NAMALWA (cell line): Measurements from ENCODE around the gene SHISAL2A.

Experiments used
- DNase-seq: peaks from one replicate; pipeline ENCODE4 v3.0.0-alpha.2; 2015; ENCODE audit warnings: low spot score

SHISAL2A gene

DNA sequence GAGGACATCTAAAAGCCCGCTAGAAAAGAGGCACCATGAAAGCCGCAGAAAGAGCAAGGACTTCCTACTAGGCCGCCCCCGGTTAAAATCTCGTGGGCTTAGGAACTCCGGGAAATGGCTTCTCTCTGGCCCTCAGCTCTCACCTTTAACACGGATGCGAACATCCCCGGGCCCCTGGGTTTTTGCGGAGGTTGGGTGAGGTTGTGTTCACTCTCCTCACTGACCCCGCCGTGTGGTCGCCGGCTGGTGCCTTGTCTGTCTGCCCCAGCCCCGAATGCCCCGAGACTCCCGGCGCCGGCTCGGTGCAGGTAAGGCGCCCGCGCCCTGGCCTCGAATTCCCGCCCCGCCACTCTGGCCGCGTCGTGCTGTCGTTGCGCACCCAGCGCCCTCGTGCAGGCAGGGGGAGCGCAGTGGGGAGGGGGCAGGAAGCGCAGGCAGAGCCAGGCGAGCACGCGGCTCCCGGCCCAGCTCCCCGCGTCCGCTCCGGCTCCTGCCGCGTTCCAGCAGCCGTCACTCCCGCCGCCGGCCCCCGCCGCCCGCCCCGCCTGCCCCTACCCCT is at the start of gene SHISAL2A:
TSS of gene SHISAL2A (plus strand) at position 437 of the 559 bp plus-strand sequence. CDS start 326 bp downstream, outside the sequence.
- no peak for DNase-seq

DNA sequence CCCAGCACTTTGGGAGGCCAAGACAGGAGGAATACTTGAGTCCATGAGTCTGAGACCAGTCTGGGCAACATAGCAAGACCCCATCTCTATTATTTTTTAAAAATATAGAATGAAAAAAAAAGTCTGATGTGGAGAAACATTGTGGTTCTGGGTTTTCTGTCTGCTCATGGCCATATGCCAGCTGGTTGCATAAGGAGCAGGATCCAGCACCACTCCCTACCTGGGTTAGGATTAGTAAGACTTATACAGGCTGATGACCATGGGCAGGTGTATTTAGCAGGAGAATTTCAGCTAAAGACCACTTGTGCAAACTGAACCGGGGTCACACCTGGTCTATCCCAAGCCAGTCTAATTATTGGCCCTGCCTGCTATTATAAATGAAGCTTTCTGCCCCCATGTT is 47.5 kb upstream of the SHISAL2A start:
- no peak for DNase-seq

DNA sequence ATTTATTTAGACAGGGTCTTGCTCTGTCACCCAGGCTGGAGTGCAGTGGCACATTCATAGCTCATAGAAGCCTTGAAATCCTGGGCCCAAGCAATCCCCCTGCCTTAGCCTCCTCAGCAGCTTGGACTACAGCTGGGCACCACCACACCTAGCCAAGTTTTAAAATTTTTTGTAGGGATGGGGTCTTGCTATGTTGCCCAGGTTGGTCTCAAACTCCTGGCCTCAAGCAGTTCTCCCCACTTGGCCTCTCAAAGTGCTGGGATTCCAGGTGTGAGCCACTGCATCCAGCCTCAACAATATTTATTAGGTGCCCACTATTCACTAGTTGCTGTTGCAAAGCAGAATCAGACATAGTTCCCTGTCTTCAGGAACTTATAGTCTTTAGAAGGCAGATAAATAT is 44.9 kb upstream of the SHISAL2A start:
- no peak for DNase-seq

DNA sequence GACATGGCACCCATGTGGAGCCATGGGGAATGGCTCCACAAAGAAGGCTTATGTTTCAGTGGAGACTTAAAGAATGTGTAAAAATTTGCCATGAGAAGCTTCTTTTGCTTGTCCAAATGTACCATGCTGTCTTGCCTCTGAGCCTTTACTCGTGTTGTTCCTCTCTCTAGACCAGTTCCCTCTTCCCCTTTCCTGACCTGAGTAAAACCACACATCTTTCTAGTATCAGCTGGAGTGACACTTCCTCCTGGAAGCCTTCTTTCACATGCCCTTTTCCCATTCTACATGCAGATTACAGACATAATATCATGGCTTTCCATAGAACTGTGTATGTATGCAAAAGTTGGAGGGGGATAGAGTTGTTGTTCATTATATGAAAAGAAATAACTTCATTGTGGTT is 44.4 kb upstream of the SHISAL2A start:
- no peak for DNase-seq

DNA sequence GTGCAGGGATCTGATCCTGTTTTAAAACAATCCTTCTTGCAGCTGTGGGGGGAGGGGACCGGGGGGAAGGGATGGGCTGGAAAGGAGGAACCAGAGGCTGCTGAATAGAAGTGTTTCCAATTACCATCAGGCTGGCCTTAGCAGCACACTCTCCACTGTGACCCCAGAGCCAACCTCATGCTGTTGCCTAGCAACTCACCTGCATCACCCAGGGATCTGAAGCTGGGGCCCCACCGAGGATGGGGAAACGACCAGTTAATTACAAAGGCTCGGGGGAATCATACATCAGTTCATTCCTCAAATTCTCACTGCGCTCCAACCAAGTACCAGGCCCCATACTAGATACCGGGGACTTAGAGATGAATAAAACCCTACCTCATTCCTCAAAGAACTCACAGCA is 42.7 kb upstream of the SHISAL2A start:
- no peak for DNase-seq

DNA sequence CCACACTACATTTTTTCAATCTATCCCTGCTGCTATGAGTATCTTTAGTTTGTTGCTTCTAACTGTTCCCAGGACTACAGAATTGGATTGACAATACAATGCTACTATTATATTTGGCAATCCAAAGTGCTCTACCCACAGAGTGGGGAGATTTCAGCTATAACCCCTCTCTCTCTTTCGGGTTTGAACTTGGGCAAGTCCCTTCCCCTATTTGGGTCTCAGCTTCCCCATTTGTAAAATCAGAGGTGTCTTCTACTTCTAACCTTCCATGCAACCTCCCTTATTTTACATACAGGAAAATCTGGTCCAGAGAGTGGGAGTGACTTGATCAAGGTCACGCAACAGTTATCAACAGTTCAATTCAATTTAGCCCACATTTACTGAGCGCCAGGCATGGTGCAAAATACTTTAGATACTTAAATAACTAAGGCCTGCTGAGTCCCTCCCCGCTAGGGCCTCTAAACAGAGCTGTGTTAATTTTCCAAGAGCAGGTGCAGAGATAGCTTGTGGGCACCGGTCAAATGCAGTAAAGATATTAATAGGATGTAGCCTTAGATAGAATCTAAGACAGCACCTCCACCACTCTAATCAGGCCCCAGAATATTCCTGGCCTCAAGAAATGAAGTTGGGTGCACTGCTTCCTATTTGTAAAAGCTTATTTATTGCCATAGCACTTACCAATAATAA is 40.2 kb upstream of the SHISAL2A start:
- DNase-seq, result peak; percentile 44

DNA sequence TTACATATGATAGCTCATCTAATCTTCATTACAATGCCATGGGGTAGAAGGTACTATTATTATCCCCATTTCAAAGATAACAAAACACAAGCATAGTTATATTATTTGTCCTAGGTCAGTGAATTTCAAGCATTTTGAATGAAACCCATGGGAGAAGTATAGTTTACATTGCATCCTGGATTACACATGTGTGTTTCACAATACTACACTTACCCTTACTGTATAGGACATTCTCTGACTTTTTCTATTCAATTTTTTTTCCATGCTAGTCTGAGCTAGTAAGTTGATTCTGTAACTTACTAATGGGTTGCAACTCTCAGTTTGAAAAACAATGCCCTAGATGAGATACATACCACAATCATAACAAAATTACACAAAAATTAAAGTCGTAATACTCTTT is 39.5 kb upstream of the SHISAL2A start:
- no peak for DNase-seq

DNA sequence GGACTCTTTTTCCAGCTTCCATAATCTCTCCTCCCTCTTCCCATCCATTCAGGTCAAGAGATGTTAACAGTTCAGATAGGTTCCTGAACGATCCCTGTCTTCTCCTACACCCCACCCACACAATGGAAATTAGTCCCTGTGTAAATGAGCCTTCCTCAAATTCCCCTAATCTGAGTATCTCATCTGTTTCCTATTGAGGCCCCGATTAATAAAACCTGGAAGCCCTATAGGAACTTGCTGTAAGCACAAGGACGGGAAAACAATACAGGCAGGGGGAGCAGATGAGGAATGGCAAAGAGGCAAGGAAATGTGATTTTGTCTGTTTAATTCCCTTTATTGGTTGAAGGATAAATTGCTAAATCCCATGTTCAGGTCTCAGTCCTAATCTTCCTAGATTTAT is 37.9 kb upstream of the SHISAL2A start:
- no peak for DNase-seq

DNA sequence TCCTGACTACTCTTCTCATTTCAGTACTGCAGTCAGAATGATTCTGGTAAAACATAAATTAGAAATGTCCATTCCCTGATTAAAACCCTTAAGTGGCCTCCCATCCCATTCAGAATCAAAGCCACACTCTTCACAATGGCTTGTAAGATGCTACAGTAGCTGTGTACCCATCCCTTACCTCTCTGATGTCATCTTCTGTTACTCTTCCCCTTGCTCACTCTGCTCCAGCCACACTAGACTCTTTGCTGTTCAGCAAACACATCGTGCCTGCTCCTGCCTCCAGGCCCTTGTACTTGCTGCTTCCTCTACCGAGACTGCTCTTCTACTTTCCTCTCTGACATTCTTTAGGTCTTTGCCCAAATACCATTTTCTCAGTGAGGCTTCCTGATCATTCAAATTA is 35.1 kb upstream of the SHISAL2A start:
- no peak for DNase-seq

DNA sequence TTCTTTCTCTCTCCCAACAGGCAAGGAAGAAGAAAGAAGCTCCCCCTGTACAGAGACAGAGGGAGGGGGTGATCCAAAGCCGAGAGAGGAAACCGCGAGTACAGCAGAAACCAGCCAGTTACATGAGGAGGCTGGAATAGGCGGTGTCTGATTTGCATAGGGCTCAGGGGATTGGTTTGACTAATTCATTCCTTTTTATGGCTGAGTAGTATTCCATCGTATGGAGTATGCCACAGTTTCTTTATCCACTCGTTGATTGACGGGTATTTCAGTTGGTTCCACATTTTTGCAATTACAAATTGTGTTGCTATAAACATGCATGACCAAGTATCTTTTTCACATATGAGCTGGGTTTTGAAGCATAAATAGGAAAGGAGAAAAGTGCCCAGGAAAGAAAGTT is 34.2 kb upstream of the SHISAL2A start:
- DNase-seq, result no peak

DNA sequence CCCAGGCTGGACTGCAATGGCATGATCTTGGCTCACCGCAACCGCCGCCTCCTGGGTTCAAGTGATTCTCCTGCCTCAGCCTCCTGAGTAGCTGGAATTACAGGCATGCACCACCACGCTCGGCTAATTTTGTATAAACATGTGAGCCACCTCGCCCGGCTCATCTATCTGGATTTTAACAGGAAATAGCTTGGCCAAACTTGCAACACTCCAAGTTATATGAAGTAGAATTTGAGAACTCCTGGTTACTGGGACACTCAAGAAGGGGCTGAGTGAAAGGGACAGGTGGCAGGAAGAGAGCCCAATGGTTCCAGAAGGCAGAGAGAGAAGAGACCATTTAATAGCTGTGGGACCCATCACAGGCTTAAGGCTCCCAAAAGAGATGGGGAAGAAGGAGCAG is 33.7 kb upstream of the SHISAL2A start:
- DNase-seq, result no peak

DNA sequence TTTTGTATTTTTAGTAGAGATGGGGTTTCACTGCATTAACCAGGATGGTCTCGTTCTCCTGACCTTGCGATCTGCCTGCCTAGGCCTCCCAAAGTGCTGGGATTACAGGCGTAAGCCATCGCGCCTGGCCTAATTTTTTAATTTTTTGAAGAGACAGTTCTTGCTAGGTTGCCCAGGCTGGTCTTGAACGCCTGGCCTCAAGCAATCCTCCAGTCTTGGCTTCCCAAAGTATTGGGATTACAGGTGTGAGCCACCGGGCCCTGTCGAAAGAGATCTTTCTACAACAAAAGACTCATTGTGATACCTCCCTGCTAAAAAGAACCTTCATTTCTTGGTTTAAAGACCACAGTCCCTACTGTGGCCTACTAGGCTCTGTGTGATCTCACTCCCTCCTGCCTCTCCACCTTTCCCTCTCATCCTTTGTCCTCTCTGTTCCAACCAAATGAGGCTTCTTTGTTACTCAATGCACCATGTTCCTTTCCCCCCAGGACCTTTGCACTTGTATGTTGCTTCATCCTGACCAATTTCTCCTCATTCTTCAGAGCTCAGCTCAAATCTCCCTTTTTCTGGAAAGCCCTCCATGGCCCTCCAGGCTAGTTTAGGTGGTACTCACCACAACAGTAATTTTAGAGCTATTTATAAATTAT is 32.3 kb upstream of the SHISAL2A start:
- no peak for DNase-seq

DNA sequence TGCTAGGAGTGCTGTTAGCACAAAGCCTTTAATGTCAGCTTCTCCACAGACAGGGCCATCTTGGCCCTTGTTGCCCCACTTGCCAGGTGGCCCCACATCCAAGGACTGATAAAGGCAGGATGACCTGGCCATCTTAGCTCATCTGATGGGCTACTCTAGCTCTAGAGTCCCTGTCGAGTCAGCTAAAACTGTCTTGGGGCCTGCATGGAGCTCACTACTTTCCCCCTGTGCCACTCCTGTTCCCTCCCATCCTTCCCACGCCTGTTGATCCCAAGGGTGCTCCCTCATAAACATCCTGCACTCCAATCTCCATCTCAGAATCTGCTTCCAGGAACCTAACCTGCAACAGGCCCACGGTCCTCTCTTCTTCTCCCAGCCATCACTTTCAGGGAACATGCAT is 31.4 kb upstream of the SHISAL2A start:
- DNase-seq, result no peak

DNA sequence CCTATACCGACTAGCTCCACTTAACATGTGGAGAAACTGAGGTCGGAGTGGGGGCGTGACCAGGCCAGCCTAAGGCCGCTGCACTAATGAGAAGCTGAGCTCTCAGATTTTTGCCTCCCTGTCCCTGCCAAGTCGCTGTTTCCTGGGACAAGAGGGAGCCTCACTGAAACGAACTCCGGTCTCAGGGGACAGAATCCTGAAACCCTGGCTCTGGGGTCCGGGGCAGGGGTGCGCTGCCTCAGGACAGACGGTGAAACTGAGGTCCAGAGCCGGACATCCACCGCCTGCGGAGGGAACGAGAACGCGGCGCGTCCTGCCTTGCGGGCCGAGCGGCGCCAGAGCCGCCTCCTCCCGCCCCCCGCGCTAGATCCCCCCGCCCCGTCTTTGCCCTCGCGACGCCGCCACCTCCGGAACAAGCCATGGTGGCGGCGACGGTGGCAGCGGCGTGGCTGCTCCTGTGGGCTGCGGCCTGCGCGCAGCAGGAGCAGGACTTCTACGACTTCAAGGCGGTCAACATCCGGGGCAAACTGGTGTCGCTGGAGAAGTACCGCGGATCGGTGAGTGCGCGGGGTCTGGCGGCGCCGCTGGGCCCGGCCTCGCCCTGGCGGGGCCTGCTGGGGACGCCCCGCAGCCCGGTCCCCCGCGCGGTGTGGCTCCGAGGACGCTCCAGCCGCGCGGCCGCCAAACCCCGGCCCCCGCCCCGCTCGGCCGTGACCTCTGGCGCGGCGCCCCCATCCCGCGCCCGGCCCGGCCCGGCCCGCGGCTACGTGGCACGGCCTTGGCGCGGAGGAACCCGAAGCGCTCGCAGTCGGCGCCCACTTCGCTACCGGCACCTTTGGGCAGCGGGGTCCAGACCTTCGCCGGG is 30.7 kb upstream of the SHISAL2A start, which contains the start of gene GPX7:
TSS of gene GPX7 (plus strand) at position 381 of the 865 bp plus-strand sequence. CDS start at position 420, 39 bp downstream.
- DNase-seq, result no peak

DNA sequence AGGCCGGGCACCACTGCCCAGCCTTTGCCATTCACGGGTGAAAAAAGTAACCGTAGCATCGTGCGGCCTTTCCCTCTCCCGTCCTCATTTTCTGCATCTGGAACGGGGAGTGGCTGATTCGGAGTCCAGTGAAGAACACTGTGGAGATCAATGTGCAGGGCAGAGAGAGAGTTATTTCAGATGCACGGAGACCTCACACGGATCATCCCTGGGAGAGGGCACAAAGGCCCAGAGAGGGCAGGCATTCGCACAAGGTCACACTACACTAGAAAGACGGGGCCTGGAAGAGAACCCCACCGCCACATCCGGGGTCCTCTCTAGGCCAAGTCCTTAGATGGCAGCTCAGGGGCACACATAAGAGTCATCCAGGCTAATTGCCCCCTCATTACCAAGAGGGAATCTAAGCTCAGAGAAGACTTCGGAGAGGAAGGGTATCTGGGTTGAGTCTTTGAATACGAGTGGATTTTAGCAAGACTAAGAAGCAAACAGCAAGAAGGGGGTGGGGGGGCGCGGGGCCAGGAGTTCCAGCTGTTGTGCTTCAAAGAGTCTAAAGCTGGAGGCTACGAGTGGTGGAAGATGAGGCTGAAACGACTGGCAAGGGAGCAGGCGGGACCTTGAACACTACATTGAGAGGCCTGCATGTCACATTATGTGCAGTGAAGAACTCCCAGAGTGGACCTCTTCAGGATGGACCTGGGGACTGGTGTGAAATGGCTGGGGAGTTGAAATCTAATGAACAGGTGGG is 29.9 kb upstream of the SHISAL2A start:
- DNase-seq, result no peak

DNA sequence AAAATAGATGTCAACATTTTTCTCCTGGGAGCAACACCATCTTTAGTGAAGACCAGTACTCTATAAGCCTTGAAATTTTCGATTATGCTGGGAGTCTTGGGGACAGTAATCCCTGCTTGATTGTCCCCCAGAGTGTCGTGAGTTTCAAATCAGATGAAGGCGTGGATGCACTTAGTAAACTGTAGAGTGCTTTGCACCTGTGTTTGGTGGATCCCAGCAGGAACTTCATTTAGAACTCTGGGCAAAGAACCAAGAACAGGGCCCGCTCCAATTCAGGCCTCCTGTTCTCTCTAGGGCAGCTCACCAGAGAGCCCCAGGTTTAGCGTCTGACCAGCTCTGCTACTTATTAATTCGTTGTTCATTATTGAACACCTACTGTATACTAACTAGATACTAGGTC is 29.3 kb upstream of the SHISAL2A start:
- no peak for DNase-seq

DNA sequence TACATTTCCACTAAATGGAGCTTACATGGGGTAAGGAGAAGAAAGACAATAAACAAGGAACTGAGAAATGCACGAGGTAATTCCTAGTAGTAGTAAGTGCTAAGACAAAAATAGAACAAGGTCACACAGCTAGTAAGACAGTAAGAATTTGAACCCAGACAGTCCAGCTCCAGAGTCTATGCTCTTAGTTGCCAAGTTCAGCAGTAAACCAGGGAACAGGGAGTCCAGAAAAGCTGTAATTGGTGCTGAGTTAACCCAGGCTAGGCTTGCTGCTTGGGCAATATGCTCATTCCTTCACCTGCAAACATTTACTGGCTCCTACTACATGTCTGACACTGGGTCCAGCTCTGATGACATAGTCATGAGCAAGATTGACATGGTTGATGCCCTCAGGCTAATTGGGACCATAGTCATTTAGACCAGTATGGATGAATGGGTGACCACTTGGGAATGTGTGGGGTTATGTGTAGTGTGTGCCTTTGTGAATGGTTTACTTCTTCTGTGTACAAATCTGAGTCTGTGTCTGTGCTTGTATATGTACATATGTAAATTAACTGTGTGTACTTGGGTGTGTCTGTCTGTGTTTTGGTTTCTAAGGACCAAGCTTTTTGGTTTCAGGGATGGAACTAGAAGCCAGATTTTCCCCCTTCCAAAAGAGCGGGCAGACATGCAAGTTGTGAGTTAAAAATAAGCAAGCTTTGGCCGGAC is 28.8 kb upstream of the SHISAL2A start:
- DNase-seq, result no peak

DNA sequence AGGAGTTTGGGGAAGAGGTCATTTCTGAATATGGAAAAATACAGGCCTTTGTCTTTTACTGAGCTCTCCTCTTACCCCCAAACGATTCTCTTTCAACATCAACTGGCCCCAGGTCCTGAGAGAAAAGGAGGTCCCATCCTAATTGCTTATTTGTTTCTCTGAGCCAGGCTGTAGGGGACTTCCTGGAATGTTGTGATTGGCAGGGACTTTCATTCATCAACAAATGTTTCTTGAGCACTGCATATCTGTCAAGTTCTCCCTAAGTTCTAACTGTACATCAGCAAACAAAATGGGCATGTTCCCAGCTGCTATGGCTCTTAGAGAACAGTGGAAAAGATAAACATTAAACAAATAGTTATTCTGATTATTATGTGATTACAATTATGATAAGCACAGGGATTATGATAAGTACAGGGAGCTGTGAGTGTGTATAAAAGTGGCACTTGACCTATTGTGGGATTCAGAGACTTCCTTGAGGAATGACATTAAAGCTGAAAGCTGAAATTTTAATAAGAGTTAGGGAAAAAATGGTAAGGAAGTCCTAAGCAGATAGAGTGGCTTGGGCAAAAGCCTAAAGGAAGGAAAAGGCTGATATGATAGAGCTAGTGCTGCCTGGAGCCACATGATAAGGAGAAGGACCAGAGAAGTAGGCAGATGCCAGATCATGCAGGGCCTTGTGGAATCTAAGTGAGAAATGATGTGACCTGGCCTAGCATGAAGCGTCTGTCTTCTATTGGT is 19.2 kb upstream of the SHISAL2A start:
- DNase-seq, result no peak

DNA sequence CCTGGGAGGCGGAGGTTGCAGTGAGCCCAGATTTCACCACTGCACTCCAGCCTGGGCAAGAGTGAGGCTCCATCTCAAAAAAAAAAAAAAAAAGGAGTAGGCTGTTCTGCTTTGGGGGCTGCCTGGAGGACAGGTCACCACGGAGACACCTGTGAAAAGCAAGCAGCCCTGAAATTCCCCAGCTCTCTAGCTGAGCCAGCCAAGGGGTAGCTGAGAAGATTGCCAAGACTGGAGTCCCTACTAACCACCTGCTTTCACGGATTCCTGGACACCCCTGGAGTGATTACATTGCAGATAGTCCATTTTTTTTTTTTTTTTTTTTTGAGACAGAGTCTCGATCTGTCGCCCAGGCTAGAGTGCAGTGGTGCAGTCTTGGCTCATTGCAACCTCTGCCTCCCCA is 18.3 kb upstream of the SHISAL2A start:
- no peak for DNase-seq

DNA sequence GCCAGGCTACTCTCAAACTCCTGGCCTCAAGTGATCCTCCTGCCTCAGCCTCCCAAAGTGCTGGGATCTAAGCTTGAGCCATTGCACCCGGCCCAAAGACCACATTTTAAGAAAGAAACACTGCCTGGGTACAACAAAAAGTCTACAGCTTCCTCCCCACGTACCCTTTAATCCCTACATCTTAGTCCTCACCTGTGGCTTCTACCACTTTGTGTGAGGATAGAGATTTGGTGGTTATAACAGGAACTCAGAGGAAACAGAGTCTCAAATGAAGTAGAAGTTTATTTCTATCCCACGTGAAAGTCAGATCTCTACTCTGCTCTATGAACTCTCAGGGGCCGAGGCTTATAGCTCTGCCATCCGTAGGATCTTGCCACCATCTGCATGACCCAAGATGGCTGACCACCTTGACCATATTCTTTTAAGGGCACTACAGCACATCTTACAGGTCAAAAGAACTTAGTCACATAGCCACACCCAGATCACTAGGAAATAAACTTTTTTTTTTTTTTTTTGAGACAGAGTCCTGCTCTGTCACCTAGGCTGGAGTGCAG is 17.4 kb upstream of the SHISAL2A start:
- DNase-seq, result no peak
